GM12864 (cell line): ENCODE measurements around the gene TSHR.

ENCODE experiments used
- DNase-seq: peaks from one replicate; pipeline ENCODE4 v3.0.0-alpha.2; 2011; ENCODE audit warnings: low read depth
- H3K4me3 ChIP-seq: 2 replicates; pipeline ENCODE4 v1.5.1; 2011; ENCODE audit warnings: mild to moderate bottlenecking, low read depth, low read length, control low read depth
- TF ChIP-seq, protein P1 (sequence below): IDR thresholded peaks from 2 replicates; pipeline ENCODE4 v1.5.1; 2011; ENCODE audit warnings: low read depth, mild to moderate bottlenecking, moderate library complexity, low read length, control low read depth, inconsistent platforms; ENCODE audit errors: missing control alignments

Gene TSHR

DNA sequence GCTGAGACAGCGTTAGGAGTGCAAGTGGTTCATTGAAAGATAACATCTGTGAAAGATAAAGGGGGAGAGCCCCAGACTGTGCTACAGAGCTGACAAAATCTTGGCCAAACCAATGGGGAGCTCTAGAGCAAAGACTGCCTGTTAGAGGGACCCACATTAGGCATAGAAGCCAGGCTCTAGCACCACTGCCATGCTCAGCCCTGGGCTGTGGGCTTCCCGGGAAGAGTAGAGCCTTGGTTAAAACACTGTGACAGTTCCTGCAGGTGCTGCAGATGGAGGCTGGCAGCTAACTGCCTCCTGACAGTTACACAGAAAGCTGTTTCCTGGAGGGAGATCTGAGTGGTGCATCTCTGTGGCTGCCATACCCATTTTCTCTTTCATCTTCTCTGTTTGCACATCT, 23.0 kb downstream of the TSHR start:
- TF ChIP-seq, protein P1, sequence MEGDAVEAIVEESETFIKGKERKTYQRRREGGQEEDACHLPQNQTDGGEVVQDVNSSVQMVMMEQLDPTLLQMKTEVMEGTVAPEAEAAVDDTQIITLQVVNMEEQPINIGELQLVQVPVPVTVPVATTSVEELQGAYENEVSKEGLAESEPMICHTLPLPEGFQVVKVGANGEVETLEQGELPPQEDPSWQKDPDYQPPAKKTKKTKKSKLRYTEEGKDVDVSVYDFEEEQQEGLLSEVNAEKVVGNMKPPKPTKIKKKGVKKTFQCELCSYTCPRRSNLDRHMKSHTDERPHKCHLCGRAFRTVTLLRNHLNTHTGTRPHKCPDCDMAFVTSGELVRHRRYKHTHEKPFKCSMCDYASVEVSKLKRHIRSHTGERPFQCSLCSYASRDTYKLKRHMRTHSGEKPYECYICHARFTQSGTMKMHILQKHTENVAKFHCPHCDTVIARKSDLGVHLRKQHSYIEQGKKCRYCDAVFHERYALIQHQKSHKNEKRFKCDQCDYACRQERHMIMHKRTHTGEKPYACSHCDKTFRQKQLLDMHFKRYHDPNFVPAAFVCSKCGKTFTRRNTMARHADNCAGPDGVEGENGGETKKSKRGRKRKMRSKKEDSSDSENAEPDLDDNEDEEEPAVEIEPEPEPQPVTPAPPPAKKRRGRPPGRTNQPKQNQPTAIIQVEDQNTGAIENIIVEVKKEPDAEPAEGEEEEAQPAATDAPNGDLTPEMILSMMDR = no peak
- H3K4me3 ChIP-seq = no peak overlapping the region
- no peak for DNase-seq

DNA sequence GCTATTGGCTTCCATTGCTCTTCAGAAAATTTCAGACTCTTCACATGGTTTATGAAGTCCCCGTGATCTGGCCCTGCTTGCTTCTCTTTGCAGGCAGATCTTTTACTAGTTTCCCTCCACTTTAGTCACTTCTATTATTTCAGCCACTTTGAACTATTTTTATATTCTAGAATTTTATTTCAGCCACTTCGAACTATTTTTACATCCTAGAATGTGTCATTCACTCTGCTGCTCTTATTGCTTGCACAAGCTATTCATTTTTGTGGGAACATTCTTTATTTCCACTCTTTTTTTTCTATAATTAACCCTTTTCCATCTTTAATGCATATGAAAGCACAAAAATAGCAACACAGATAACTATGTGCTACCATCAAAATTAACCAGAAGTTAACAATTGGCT, 24.5 kb downstream of the TSHR start:
- no peak overlapping the region for H3K4me3 ChIP-seq
- TF ChIP-seq, protein P1 = no peak
- no peak for DNase-seq

DNA sequence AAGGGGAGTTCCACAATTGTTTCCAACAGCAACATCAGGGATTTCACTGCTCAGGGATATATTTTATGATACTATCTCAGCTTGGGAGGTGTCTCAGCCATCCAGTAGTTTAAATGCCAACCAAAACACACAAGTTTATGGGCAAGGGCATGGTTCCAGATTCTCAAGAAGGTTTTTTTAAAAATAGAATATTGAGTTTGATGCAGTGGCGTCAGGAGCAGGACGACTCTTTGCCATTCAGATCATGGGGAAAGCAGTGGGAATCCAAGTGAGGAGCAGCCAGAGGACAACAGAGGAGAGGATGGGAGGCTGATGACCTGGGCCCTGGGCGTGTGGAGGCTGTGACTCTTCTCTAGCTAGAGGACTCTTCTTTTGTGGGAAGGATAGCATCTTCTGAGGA, 25.7 kb downstream of the TSHR start:
- TF ChIP-seq, protein P1 = no peak
- no peak overlapping the region for H3K4me3 ChIP-seq
- no peak for DNase-seq

DNA sequence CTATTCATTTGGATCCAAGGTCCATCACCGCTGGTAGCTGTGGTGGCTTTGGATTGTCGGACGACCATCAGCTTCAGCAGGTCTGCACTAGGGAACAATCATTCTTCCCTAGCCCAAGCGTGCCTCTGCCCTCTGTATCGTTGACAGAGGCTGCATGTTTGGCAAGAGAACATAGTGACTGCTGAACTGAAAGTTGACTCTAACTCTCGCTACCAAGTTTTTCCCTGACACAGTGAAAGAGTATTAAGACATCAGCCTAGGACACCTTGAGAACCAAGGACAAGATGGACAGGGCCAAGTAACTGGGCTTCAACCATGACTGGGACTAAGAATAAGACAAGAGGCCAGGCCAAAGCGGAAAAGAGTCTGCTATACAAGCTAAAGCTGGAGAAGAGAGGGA, 26.3 kb downstream of the TSHR start:
- H3K4me3 ChIP-seq = no peak overlapping the region
- no peak for DNase-seq
- TF ChIP-seq, protein P1 = no peak

DNA sequence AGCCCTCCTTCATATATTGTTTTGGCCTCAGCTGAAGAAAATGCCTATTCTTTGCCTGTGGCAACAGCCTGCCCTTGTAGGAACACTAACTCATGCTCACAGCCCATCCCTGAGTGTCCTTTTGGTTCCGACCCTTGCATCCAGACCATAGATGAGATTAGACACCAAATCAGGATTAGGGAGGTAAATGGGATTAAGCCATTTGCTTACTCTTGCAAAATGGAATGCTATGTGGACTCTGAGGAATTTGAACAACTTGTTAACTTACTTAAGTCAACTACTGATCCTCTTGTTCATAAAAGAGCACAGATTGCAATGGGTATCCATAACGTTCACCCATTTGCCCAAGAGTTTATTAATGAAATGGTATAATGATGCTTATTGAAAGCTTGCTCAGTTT, 27.3 kb downstream of the TSHR start:
- TF ChIP-seq, protein P1 = no peak
- H3K4me3 ChIP-seq = no peak overlapping the region
- DNase-seq = no peak

DNA sequence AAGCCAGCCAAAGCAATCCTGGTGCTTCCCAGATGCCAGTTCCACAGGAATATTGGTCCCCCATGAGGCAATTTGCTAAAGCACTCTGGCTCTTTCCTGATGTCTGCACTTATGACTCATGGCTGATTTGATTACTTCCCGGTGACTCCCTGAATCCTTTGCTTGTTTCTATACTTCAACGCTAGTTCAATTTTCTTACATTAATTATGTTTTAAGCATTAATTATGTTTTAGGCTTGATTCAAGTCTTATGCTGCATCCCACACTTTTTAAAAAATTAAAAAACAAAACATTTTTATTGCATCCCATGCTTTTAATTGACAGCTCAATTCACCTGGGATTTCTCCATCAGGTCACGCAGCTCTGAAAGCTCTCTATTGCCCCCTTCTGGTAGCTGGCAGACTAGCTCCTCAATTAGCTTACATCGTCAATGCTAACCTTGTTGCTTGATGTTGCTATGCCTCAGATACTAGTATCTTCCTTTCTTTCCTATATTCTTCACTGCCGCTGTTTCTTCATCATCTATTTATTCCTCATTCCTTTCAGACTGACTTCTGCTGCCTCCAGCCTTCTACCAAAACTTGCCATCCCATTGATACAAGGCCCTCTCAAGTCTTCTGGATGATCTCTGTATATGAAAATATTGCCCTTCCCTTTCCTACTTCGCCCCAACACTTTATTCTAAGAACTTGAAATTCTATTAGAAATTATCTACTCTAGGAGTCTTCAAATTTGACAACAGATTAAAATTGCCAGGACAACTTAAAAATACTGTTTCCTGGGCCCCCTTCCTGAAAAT, 32.0 kb downstream of the TSHR start:
- no peak overlapping the region for H3K4me3 ChIP-seq
- DNase-seq = peak; percentile 34
- TF ChIP-seq, protein P1 = peak; percentile 91

DNA sequence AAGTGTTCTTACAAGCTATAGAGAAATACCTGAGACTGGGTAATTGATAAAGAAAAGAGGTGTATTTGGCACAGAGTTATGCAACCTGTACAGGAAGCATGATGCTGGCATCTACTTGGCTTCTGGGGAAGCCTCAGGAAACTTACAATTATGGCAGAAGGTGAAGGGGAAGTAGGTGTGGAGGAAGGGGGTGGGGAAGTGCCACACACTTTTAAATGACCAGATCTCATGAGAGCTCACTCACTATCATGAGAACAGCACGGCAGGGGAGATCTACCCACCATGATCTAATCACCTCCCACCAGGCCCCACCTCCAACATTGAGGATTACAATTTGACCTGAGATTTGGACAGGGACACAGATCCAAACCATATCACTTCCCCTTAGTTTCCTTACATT, 32.8 kb downstream of the TSHR start:
- TF ChIP-seq, protein P1 = no peak
- H3K4me3 ChIP-seq = no peak overlapping the region
- no peak for DNase-seq
